ENCODE results near the gene DUSP16. TPM values are rescaled to one million over a fixed set of nuclear protein-coding genes. Genes with fewer than 3 reads are reported as not detected.

DUSP16 gene
- total and polyA plus RNA-seq, 7 donors, result 8.6 to 27.3 (median 13.8) TPM

GRCh38 chr12:12541782-12542181 is 20.9 kb downstream of the DUSP16 start:
- Histone ChIP-seq H3K9me3 (no peaks in the 10 kb centered on the region), H3K27me3 (no peaks in the 10 kb centered on the region), H3K4me1 (peaks cover 0 to 13% (median 6%) of the 10 kb centered on the region in 4 donors), H3K36me3 (no peaks in the 10 kb centered on the region), H3K4me3 (no peak overlapping the region), H3K27ac (no peak overlapping the region)
- intact Hi-C loops (cut with DNase I), result no loop called here
- no peak for DNase-seq
- 94 to 97% methylated on average over 4 of the region's 4 CpGs for WGBS, 2 donors
- no peak for TF ChIP-seq CTCF (IDR thresholded peaks at IDR 0.05)
- no peak for TF ChIP-seq EP300 (IDR thresholded peaks at IDR 0.05)
- TF ChIP-seq POLR2A (IDR thresholded peaks at IDR 0.05), result no peak
- TF ChIP-seq POLR2AphosphoS5 (IDR thresholded peaks at IDR 0.05), result no peak

GRCh38 chr12:12540261-12541013 is 22.2 kb downstream of the DUSP16 start:
- no peak overlapping the region for H3K27ac ChIP-seq
- no peaks in the 10 kb centered on the region for H3K9me3 ChIP-seq
- no peak for TF ChIP-seq POLR2AphosphoS5 (IDR thresholded peaks at IDR 0.05)
- TF ChIP-seq EP300 (IDR thresholded peaks at IDR 0.05), result no peak
- TF ChIP-seq POLR2A (IDR thresholded peaks at IDR 0.05), result no peak
- no peak for TF ChIP-seq CTCF (IDR thresholded peaks at IDR 0.05)
- no peak for DNase-seq
- intact Hi-C loops (cut with DNase I), result no loop called here
- H3K36me3 ChIP-seq, result no peaks in the 10 kb centered on the region
- WGBS, 2 donors, result 77 to 93% methylated on average over 5 of the region's 5 CpGs
- H3K27me3 ChIP-seq, result no peaks in the 10 kb centered on the region
- no peak overlapping the region for H3K4me3 ChIP-seq
- peaks cover 0 to 13% (median 6%) of the 10 kb centered on the region in 4 donors for H3K4me1 ChIP-seq

GRCh38 chr12:12539028-12539810 is 23.4 kb downstream of the DUSP16 start:
- Histone ChIP-seq H3K4me1 (peaks cover 0 to 13% (median 7%) of the 10 kb centered on the region in 4 donors), H3K27me3 (no peaks in the 10 kb centered on the region), H3K4me3 (no peak overlapping the region), H3K27ac (peak overlapping the region in 1 of 4 donors; percentile 11), H3K36me3 (no peaks in the 10 kb centered on the region), H3K9me3 (no peaks in the 10 kb centered on the region)
- WGBS, 2 donors, result 16 to 71% methylated on average over 7 of the region's 7 CpGs
- intact Hi-C loops (cut with DNase I), result no loop called here
- no peak for TF ChIP-seq POLR2AphosphoS5 (IDR thresholded peaks at IDR 0.05)
- no peak for TF ChIP-seq CTCF (IDR thresholded peaks at IDR 0.05)
- TF ChIP-seq EP300 (IDR thresholded peaks at IDR 0.05), result no peak
- TF ChIP-seq POLR2A (IDR thresholded peaks at IDR 0.05), result no peak
- no peak for DNase-seq

- no peak for DNase-seq
- Histone ChIP-seq H3K4me3 (no peak overlapping the region), H3K27ac (peak overlapping the region in 1 of 4 donors; percentile 11), H3K4me1 (peaks cover 0 to 15% (median 13%) of the 10 kb centered on the region in 4 donors), H3K9me3 (no peaks in the 10 kb centered on the region), H3K36me3 (no peaks in the 10 kb centered on the region), H3K27me3 (no peaks in the 10 kb centered on the region)
- intact Hi-C loops (cut with DNase I), result no loop called here
- no peak for TF ChIP-seq POLR2AphosphoS5 (IDR thresholded peaks at IDR 0.05)
- no peak for TF ChIP-seq EP300 (IDR thresholded peaks at IDR 0.05)
- TF ChIP-seq POLR2A (IDR thresholded peaks at IDR 0.05), result no peak
- TF ChIP-seq CTCF (IDR thresholded peaks at IDR 0.05), result no peak
- WGBS, 2 donors, result 29 to 76% methylated on average over 3 of the region's 3 CpGs
Observed at GRCh38 chr12:12538535-12538934, 24.1 kb downstream of the DUSP16 start.

All from sigmoid colon (tissue), 7 donors.